WTC11 (cell line): ENCODE results near the gene CTNNA2. TPM values are rescaled to one million over a fixed set of nuclear protein-coding genes. Genes with fewer than 3 reads are reported as not detected.

Experiments used
- ATAC-seq: fragments of 200-7000 bp; cut with Tn5 transposase; 2 replicates; pipeline ENCODE4 v1.10.0; 2021; ENCODE audit warnings: mild to moderate bottlenecking, moderate library complexity
- CTCF ChIA-PET: fragments of 300-600 bp; sonication (Branson Sonifier 250); formaldehyde crosslinking; loops from one replicate; lab custom pipeline; 2021; ENCODE audit warnings: antibody characterized with exemption; lab: Charles Lee
- POLR2A ChIA-PET: fragments of 350-600 bp; sonication (Branson Sonifier 250); formaldehyde crosslinking; loops from one replicate; lab custom pipeline; 2021; ENCODE audit warnings: antibody characterized with exemption; lab: Charles Lee
- DNase-seq: peaks from one replicate; pipeline ENCODE4 v3.0.0; 2021; ENCODE audit warnings: low spot score
- H3K27ac Mint-ChIP-seq: 2 replicates; pipeline ENCODE4 v1.8.0; 2021; ENCODE audit warnings: mixed read lengths
- H3K27me3 Mint-ChIP-seq: 2 replicates; pipeline ENCODE4 v1.8.0; 2021; ENCODE audit warnings: low read depth, mild to moderate bottlenecking, moderate library complexity, mixed read lengths
- H3K36me3 Mint-ChIP-seq: 2 replicates; pipeline ENCODE4 v1.8.0; 2021; ENCODE audit warnings: mixed read lengths
- H3K4me1 Mint-ChIP-seq: 2 replicates; pipeline ENCODE4 v1.8.0; 2022; ENCODE audit warnings: mixed read lengths
- H3K4me3 Mint-ChIP-seq: 2 replicates; pipeline ENCODE4 v1.8.0; 2021; ENCODE audit warnings: mild to moderate bottlenecking, moderate library complexity, mixed read lengths
- H3K9me3 Mint-ChIP-seq: 2 replicates; pipeline ENCODE4 v1.8.0; 2021; ENCODE audit warnings: mixed read lengths
- AFF4 ChIP-seq: sonication (generic); formaldehyde crosslinking; IDR thresholded peaks from 2 replicates; pipeline ENCODE4 v1.8.1; 2023; ENCODE audit warnings: mild to moderate bottlenecking, missing genetic modification reagents, borderline replicate concordance
- AR ChIP-seq: fragments of 250-450 bp; sonication (Bioruptor Pico); IDR thresholded peaks from 2 replicates; pipeline ENCODE4 v1.9.0; 2021; ENCODE audit warnings: mild to moderate bottlenecking
- ATF1 ChIP-seq: sonication (generic); formaldehyde crosslinking; IDR thresholded peaks from 2 replicates; pipeline ENCODE4 v1.8.1; 2023; ENCODE audit warnings: mild to moderate bottlenecking, moderate library complexity, missing genetic modification reagents
- ATF3 ChIP-seq: sonication (generic); formaldehyde crosslinking; conservative IDR thresholded peaks from 2 replicates; pipeline ENCODE4 v1.8.1; 2022; ENCODE audit warnings: mild to moderate bottlenecking, missing genetic modification reagents
- CBFB ChIP-seq: sonication (generic); formaldehyde crosslinking; IDR thresholded peaks from 2 replicates; pipeline ENCODE4 v1.8.1; 2022; ENCODE audit warnings: mild to moderate bottlenecking, low read depth, missing genetic modification reagents
- FOXP1 ChIP-seq: sonication (generic); formaldehyde crosslinking; IDR thresholded peaks from 2 replicates; pipeline ENCODE4 v1.8.0; 2022; ENCODE audit warnings: missing genetic modification reagents, mild to moderate bottlenecking, moderate library complexity, borderline replicate concordance
- HMGXB4 ChIP-seq: sonication (generic); formaldehyde crosslinking; IDR thresholded peaks from 2 replicates; pipeline ENCODE4 v1.8.1; 2023; ENCODE audit warnings: mild to moderate bottlenecking, moderate library complexity, missing genetic modification reagents
- JAZF1 ChIP-seq: fragments of 250-450 bp; sonication (Bioruptor Pico); IDR thresholded peaks from 2 replicates; pipeline ENCODE4 v1.9.0; 2021; ENCODE audit warnings: moderate library complexity, mild to moderate bottlenecking, inconsistent platforms
- MXD4 ChIP-seq: fragments of 250-450 bp; sonication (Bioruptor Pico); IDR thresholded peaks from 2 replicates; pipeline ENCODE4 v1.8.0; 2021; ENCODE audit warnings: mild to moderate bottlenecking, moderate library complexity, borderline replicate concordance
- MYBL2 ChIP-seq: sonication (generic); formaldehyde crosslinking; IDR thresholded peaks from 2 replicates; pipeline ENCODE4 v1.8.1; 2023; ENCODE audit warnings: mild to moderate bottlenecking, moderate library complexity, missing genetic modification reagents
- NFATC4 ChIP-seq: fragments of 250-450 bp; sonication (Bioruptor Pico); IDR thresholded peaks from 2 replicates; pipeline ENCODE4 v1.9.0; 2021; ENCODE audit warnings: mild to moderate bottlenecking
- NFYB ChIP-seq: sonication (generic); formaldehyde crosslinking; conservative IDR thresholded peaks from 2 replicates; pipeline ENCODE4 v1.8.0; 2022; ENCODE audit warnings: low read depth, missing genetic modification reagents
- SP1 ChIP-seq: sonication (generic); formaldehyde crosslinking; conservative IDR thresholded peaks from 2 replicates; pipeline ENCODE4 v1.8.1; 2022; ENCODE audit warnings: missing genetic modification reagents
- STAT6 ChIP-seq: sonication (generic); formaldehyde crosslinking; conservative IDR thresholded peaks from 2 replicates; pipeline ENCODE4 v1.8.1; 2023; ENCODE audit warnings: mild to moderate bottlenecking, low read depth, missing genetic modification reagents, moderate library complexity
- TCF7 ChIP-seq: sonication (generic); formaldehyde crosslinking; IDR thresholded peaks from 2 replicates; pipeline ENCODE4 v1.8.0; 2022; ENCODE audit warnings: mild to moderate bottlenecking, low read depth, missing genetic modification reagents, moderate library complexity
- TEAD1 ChIP-seq: sonication (generic); formaldehyde crosslinking; IDR thresholded peaks from 2 replicates; pipeline ENCODE4 v1.8.0; 2022; ENCODE audit warnings: mild to moderate bottlenecking, missing genetic modification reagents
- ZBTB21 ChIP-seq: sonication (generic); formaldehyde crosslinking; IDR thresholded peaks from 2 replicates; pipeline ENCODE4 v1.8.1; 2023; ENCODE audit warnings: mild to moderate bottlenecking, missing genetic modification reagents, borderline replicate concordance
- ZNF671 ChIP-seq: fragments of 250-450 bp; sonication (Bioruptor Pico); IDR thresholded peaks from 2 replicates; pipeline ENCODE4 v1.8.0; 2021; ENCODE audit warnings: mild to moderate bottlenecking
- total RNA-seq: library from RNA; stranded (reverse); gene quantifications from 3 replicates; pipeline ENCODE4 v1.2.3, GENCODE V29; 2021
- TF ChIP-seq, protein P1 (sequence below): sonication (generic); formaldehyde crosslinking; IDR thresholded peaks from 2 replicates; pipeline ENCODE4 v1.8.0; 2022; ENCODE audit warnings: mild to moderate bottlenecking, missing genetic modification reagents
- TF ChIP-seq, protein P2 (sequence below): fragments of 250-450 bp; sonication (Bioruptor Pico); conservative IDR thresholded peaks from 2 replicates; pipeline ENCODE4 v1.9.0; 2021; ENCODE audit warnings: mild to moderate bottlenecking

The CTNNA2 gene
- total RNA-seq, 1 experiment from 2014 or later: 3.8 TPM

GRCh38 chr2:79700651-79701050, 187.8 kb downstream of the CTNNA2 start:
- H3K27ac Mint-ChIP-seq: no peak overlapping the region
- DNase-seq (no peak), ATAC-seq (no peak)
- ChIA-PET CTCF (no interaction called here), POLR2A (no interaction called here)
- H3K4me1 Mint-ChIP-seq: peaks cover 14% of the 10 kb centered on the region
- no peak overlapping the region for H3K4me3 Mint-ChIP-seq
- H3K27me3 Mint-ChIP-seq: no peaks in the 10 kb centered on the region
- no peaks in the 10 kb centered on the region for H3K36me3 Mint-ChIP-seq
- TF ChIP-seq JAZF1 (no peak), NFATC4 (CRISPR knock-in tag) (no peak)
- TF ChIP-seq, protein P1, sequence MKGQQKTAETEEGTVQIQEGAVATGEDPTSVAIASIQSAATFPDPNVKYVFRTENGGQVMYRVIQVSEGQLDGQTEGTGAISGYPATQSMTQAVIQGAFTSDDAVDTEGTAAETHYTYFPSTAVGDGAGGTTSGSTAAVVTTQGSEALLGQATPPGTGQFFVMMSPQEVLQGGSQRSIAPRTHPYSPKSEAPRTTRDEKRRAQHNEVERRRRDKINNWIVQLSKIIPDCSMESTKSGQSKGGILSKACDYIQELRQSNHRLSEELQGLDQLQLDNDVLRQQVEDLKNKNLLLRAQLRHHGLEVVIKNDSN (CRISPR knock-in tag): no peak
- H3K9me3 Mint-ChIP-seq: peaks cover 10% of the 10 kb centered on the region

DNA sequence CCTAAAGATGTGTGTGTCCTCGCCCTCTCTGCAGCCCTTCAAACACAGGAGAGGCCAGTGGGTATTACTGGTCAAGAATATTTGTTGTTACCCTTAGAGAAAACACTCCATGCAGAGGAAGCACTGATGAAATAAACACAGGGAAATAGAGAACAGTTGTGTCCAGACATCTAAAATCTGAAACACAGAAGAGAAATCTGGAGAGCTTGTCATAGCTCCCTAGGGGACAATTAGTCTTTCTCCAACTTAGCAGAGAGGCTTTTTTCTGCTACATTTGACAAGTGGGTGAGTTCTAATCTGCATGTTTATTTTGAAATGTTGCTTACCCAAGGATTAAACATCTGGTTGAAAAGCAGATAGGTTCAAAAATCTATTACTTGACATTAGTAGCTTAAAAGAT, 190.1 kb downstream of the CTNNA2 start:
- POLR2A ChIA-PET: no interaction called here
- TF ChIP-seq NFYB (CRISPR knock-in tag) (no peak), FOXP1 (CRISPR knock-in tag) (no peak), MYBL2 (CRISPR knock-in tag) (no peak), ZNF671 (no peak), TEAD1 (no peak), AFF4 (no peak), STAT6 (CRISPR knock-in tag) (no peak), SP1 (CRISPR knock-in tag) (no peak), CBFB (CRISPR knock-in tag) (no peak), TCF7 (CRISPR knock-in tag) (no peak), MXD4 (CRISPR knock-in tag) (no peak), AR (CRISPR knock-in tag) (no peak), ATF1 (CRISPR knock-in tag) (no peak), ATF3 (no peak), ZBTB21 (CRISPR knock-in tag) (no peak), HMGXB4 (CRISPR knock-in tag) (no peak)
- TF ChIP-seq, protein P2, sequence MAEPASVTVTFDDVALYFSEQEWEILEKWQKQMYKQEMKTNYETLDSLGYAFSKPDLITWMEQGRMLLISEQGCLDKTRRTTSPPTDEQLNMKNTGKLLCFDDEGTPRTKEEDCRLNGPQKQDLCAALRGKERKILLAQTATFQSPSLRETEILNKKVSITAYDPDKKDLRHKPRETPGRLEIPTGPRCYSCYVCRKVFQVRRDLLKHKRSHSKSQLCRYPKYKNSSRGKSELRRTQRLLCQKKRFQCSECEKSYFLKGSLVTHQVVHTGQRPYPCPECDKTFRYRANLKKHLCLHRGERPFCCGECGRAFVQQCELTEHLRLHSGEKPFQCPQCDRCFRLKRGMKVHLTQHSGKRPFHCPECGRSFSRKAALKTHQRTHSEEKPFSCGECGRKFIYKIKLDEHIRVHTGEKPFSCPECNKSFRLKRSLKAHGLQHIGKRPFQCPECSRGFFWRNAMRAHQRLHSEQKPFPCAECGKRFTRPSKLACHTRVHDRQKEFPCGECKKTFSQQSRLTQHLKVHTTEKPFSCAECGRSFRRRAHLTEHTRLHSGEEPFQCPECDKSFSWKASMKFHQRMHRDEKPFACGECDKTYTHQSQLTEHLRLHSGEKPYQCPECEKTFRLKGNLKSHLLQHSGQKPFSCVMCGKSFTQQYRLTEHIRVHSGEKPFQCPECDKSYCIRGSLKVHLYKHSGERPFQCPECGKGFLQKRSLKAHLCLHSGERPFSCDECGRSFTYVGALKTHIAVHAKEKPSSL: no peak
- H3K27ac Mint-ChIP-seq: no peak overlapping the region
- peaks cover 14% of the 10 kb centered on the region for H3K4me1 Mint-ChIP-seq
- H3K9me3 Mint-ChIP-seq: peaks cover 12% of the 10 kb centered on the region
- H3K4me3 Mint-ChIP-seq: no peak overlapping the region
- ATAC-seq (peak; percentile 47), DNase-seq (no peak)
- no peaks in the 10 kb centered on the region for H3K27me3 Mint-ChIP-seq
- CTCF ChIA-PET: no interaction called here
- no peaks in the 10 kb centered on the region for H3K36me3 Mint-ChIP-seq
